Esophagus muscularis mucosa (tissue), 4 donors: ENCODE data around the gene ARL8B.

ENCODE experiments used
- CTCF ChIP-seq, 3 experiments: fragments of 200-600 bp in 2 of 3; fragments of 450-650 bp in 1 of 3; sonication (generic) in 2 of 3; IDR thresholded peaks; one replicate each; pipeline ENCODE4 v1.5.1; 2017 to 2019; ENCODE audit warnings: antibody characterized with exemption in 3 of 3, mild to moderate bottlenecking in 2 of 3, moderate library complexity in 1 of 3
- EP300 ChIP-seq: sonication (generic); formaldehyde crosslinking; IDR thresholded peaks from one replicate; pipeline ENCODE4 v1.6.1; 2017; ENCODE audit warnings: antibody characterized with exemption
- POLR2AphosphoS5 ChIP-seq, 2 donors: sonication (generic); formaldehyde crosslinking; IDR thresholded peaks; one replicate each; pipeline ENCODE4 v1.6.1; 2017; ENCODE audit warnings: antibody characterized with exemption in 2 of 2

DNA sequence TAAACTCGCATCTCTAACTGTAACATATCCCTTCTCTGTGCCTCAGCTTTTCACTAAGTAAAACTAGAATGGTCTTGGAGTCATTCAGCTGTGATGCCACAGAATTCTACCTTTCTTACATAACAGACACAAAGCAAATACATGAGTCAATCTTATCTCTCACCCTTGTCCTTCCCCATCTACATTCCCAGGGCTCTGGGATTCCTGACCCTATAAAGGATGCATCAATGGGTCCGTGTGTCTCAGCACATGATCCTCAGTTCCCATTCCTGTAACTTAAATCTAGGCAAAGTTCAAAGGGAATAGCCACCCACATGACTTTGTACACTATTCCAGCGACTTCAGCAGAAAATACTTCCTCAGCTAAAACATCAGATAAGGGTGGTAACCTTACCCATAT lies 11.8 kb upstream of the ARL8B start:
- TF ChIP-seq CTCF (IDR thresholded peaks at IDR 0.05) (no peak), EP300 (no peak), POLR2AphosphoS5 (IDR thresholded peaks at IDR 0.05) (no peak)
